Activated B cell treated with CpG ODN at 0.5 μM for 24 hours (primary cell): ENCODE results near the gene CNOT4. TPM values are rescaled to one million over a fixed set of nuclear protein-coding genes. Genes with fewer than 3 reads are reported as not detected.
A peak's percentile ranks its signal among the peaks of the same experiment; 100 is the strongest.

Source experiments
- ATAC-seq: fragments of 200-7000 bp; cut with Tn5 transposase; one replicate; pipeline ENCODE4 v1.10.0; 2021; ENCODE audit warnings: low read depth, mild to moderate bottlenecking, moderate library complexity
- CTCF ChIA-PET: fragments of 350-600 bp; sonication (Branson Sonifier 250); formaldehyde crosslinking; loops from one replicate; lab custom pipeline; 2021; ENCODE audit warnings: antibody characterized with exemption; lab: Charles Lee
- POLR2A ChIA-PET: fragments of 350-600 bp; sonication (Branson Sonifier 250); formaldehyde crosslinking; loops from one replicate; lab custom pipeline; 2021; ENCODE audit warnings: antibody characterized with exemption; lab: Charles Lee
- DNase-seq: peaks from one replicate; pipeline ENCODE4 v3.0.0; 2022
- H3K27ac Mint-ChIP-seq: one replicate; pipeline ENCODE4 v1.8.0; 2020; ENCODE audit warnings: mixed read lengths
- H3K27me3 Mint-ChIP-seq: one replicate; pipeline ENCODE4 v1.8.0; 2021; ENCODE audit warnings: mixed read lengths
- H3K36me3 Mint-ChIP-seq: one replicate; pipeline ENCODE4 v1.8.0; 2021; ENCODE audit warnings: low read depth, mixed read lengths
- H3K4me1 Mint-ChIP-seq: one replicate; pipeline ENCODE4 v1.8.0; 2021; ENCODE audit warnings: mixed read lengths
- H3K4me3 Mint-ChIP-seq: one replicate; pipeline ENCODE4 v1.8.0; 2020; ENCODE audit warnings: mild to moderate bottlenecking, mixed read lengths
- H3K9me3 Mint-ChIP-seq: one replicate; pipeline ENCODE4 v1.8.0; 2020; ENCODE audit warnings: mixed read lengths
- intact Hi-C: fragments of 100-400 bp; cut with micrococcal nuclease; formaldehyde crosslinking; loops from one replicate; pipeline ENCODE4 v1.15.1; 2024
- total RNA-seq: library from RNA; stranded (reverse); gene quantifications from 2 replicates; pipeline ENCODE4 v1.2.3, GENCODE V29; 2022
- TF ChIP-seq, protein P1 (sequence below): fragments of 200-600 bp; IDR thresholded peaks from one replicate; pipeline ENCODE4 v1.8.0; 2022; ENCODE audit warnings: antibody characterized with exemption, mild to moderate bottlenecking

CNOT4 gene
- total RNA-seq, 1 donor from 2014 or later: 36.8 TPM

DNA sequence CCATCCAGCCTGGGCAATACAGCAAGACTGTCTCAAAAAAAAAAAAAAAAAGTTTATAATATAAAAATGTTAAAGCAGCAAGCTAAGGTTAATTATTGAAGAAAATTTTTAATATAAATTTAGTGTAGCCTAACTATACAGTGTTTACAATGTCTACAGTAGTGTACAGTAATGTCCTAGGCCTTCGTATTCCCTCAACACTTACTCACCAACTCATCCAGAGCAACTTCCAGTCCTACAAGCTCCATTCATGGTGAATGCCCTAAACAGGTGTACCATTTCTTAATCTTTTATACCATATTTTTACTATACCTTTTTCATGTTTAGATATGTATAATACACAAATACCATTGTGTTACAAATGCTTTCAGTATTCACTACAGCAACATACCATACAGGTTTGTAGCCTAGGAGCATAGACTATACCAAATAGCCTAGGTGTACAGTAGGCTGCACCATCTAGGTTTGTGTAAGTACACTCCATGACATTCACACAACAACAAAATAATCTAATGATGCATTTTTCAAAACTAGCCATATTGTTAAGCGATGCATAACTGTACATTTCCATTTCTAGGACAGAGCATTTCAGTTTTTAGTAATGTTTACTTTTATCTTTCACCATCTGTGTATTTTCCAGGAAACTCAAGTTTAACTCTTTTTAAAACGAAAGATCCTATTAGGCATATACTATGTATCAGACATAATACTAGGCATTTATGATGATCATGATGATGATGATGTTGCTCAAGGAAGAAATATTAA is 43.3 kb downstream of the CNOT4 start:
- H3K27me3 Mint-ChIP-seq: no peaks in the 10 kb centered on the region
- H3K36me3 Mint-ChIP-seq: peaks cover 32% of the 10 kb centered on the region
- intact Hi-C loops: no loop called here
- H3K27ac Mint-ChIP-seq: no peak overlapping the region
- H3K4me1 Mint-ChIP-seq: peaks cover 38% of the 10 kb centered on the region
- CTCF ChIA-PET: no interaction called here
- H3K4me3 Mint-ChIP-seq: no peak overlapping the region
- POLR2A ChIA-PET: no interaction called here
- TF ChIP-seq, protein P1, sequence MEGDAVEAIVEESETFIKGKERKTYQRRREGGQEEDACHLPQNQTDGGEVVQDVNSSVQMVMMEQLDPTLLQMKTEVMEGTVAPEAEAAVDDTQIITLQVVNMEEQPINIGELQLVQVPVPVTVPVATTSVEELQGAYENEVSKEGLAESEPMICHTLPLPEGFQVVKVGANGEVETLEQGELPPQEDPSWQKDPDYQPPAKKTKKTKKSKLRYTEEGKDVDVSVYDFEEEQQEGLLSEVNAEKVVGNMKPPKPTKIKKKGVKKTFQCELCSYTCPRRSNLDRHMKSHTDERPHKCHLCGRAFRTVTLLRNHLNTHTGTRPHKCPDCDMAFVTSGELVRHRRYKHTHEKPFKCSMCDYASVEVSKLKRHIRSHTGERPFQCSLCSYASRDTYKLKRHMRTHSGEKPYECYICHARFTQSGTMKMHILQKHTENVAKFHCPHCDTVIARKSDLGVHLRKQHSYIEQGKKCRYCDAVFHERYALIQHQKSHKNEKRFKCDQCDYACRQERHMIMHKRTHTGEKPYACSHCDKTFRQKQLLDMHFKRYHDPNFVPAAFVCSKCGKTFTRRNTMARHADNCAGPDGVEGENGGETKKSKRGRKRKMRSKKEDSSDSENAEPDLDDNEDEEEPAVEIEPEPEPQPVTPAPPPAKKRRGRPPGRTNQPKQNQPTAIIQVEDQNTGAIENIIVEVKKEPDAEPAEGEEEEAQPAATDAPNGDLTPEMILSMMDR: no peak
- peaks cover 6% of the 10 kb centered on the region for H3K9me3 Mint-ChIP-seq
- ATAC-seq (no peak), DNase-seq (no peak)

DNA sequence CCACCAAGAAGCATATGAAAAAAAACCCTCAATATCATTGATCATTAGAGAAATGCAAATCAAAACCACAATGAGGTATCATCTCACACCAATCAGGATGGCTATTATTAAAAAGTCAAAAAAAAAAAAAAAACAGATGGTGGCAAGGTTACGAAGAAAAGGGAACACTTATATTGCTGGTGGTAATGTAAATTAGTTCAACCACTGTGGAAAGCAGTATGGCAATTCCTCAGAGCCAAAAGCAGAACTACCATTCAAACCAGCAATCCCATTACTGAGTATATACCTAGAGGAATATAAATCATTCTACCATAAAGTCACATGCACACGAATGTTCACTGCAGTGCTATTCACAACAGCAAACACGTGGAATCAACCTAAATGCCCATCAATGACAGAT is 46.0 kb downstream of the CNOT4 start:
- H3K27ac Mint-ChIP-seq: no peak overlapping the region
- CTCF ChIA-PET: no interaction called here

DNA sequence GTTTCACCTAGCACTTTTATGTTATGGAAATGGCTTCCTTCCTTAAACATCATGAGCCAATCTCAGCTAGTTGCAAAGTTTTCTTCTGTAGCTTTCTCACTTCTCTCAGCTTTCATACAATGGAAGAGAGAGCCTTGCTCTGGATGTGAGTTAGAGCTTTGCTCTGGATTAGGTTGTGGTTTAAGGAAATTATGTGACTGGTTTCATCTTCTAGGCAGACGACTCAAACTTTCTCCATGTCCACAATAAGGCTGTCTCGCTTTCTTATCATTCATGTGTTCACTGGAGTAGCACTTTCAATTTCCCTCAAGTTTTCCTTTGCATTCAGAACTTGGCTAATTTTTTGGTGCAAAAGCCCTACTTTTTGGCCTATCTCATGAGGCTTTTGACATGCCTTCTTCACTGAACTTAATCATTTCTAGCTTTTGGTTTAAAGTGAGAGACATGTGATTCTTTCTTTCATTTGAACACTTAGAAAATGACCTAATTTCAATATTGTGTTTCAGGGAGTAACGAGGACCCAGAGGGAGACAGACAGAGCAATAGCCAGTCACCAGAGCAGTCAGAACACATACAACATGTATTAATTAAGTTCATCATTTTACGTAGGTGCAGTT is 49.8 kb downstream of the CNOT4 start:
- TF ChIP-seq, protein P1: no peak
- peaks cover 6% of the 10 kb centered on the region for H3K9me3 Mint-ChIP-seq
- H3K4me1 Mint-ChIP-seq: peaks cover 53% of the 10 kb centered on the region
- ChIA-PET CTCF (interaction anchor here (1.2 kb wide), 1 partner anchor 13 kb away, joined by 3 read pairs; no protein-coding TSS in a partner anchor), POLR2A (no interaction called here)
- no peak overlapping the region for H3K27ac Mint-ChIP-seq
- intact Hi-C loops: no loop called here
- no peaks in the 10 kb centered on the region for H3K27me3 Mint-ChIP-seq
- ATAC-seq (no peak), DNase-seq (no peak)
- peaks cover 26% of the 10 kb centered on the region for H3K36me3 Mint-ChIP-seq
- H3K4me3 Mint-ChIP-seq: no peak overlapping the region

More for the DNA sequence above, 46.0 kb downstream of the CNOT4 start:
- TF ChIP-seq, protein P1: no peak
- peaks cover 48% of the 10 kb centered on the region for H3K4me1 Mint-ChIP-seq
- no peaks in the 10 kb centered on the region for H3K27me3 Mint-ChIP-seq
- H3K36me3 Mint-ChIP-seq: peaks cover 24% of the 10 kb centered on the region
- ATAC-seq: peak; percentile 61
- no peak for DNase-seq
- peaks cover 6% of the 10 kb centered on the region for H3K9me3 Mint-ChIP-seq
- no peak overlapping the region for H3K4me3 Mint-ChIP-seq
- POLR2A ChIA-PET: interaction anchor here (0.7 kb wide), 1 partner anchor 817 kb away, joined by 5 read pairs; no protein-coding TSS in a partner anchor
- intact Hi-C loops: no loop called here

DNA sequence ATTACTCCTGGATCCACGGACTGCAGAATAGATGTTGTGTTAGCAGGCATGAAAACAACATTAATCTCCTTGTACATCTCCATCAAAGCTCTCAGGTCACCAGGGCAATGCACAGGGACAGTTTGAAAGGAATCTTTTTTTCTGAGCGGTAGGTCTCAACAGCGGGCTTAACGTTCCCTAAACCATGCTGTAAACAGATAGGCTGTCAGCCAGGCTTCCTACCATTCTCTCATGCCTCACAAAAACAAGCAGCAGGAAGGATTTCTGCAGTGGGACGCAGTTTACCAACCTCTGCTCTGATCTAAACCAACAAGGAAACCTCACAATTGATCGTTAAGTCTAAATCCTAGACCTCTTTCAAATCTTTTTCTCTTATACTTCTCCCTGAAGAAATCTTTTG is 50.8 kb downstream of the CNOT4 start:
- DNase-seq: no peak

DNA sequence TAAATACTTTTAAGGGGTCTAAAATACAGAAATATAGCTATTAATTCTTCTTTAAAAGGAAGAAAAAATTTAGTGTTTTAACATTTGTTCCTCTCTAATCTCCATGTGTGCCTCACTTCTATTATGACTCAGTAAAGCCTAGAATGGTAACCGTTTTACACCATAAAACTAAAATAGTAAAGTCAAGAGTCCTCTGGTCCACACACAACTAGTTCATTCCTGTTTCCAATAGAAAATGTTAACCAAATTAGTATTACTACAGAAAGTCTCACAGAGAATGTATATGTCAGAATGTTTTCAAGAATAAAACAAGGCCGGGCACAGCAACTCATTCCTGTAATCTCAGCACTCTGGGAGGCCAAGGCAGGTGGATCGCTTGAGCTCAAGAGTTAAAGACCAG is 55.8 kb downstream of the CNOT4 start:
- intact Hi-C loops: no loop called here
- Mint-ChIP-seq H3K36me3 (peaks cover 17% of the 10 kb centered on the region), H3K27me3 (no peaks in the 10 kb centered on the region), H3K9me3 (no peaks in the 10 kb centered on the region), H3K27ac (no peak overlapping the region), H3K4me3 (no peak overlapping the region), H3K4me1 (peaks cover 45% of the 10 kb centered on the region)
- DNase-seq: no peak
- TF ChIP-seq, protein P1: no peak
- no peak for ATAC-seq
- CTCF ChIA-PET: no interaction called here
- POLR2A ChIA-PET: no interaction called here

More for the DNA sequence above, 50.8 kb downstream of the CNOT4 start:
- Mint-ChIP-seq H3K27me3 (no peaks in the 10 kb centered on the region), H3K4me1 (peaks cover 53% of the 10 kb centered on the region), H3K36me3 (peaks cover 23% of the 10 kb centered on the region), H3K4me3 (no peak overlapping the region), H3K27ac (no peak overlapping the region), H3K9me3 (peaks cover 2% of the 10 kb centered on the region)
- TF ChIP-seq, protein P1: no peak
- POLR2A ChIA-PET: no interaction called here
- ATAC-seq: no peak
- CTCF ChIA-PET: no interaction called here
- intact Hi-C loops: no loop called here
